CD4-positive, alpha-beta T cell treated with Interleukin-17A for 1 hour (primary cell): ENCODE data around the gene FKBP10.
A peak's percentile ranks its signal among the peaks of the same experiment; 100 is the strongest.

Experiments
- DNase-seq: peaks from one replicate; pipeline ENCODE4 v3.0.0-alpha.2; 2020

FKBP10 gene

DNA sequence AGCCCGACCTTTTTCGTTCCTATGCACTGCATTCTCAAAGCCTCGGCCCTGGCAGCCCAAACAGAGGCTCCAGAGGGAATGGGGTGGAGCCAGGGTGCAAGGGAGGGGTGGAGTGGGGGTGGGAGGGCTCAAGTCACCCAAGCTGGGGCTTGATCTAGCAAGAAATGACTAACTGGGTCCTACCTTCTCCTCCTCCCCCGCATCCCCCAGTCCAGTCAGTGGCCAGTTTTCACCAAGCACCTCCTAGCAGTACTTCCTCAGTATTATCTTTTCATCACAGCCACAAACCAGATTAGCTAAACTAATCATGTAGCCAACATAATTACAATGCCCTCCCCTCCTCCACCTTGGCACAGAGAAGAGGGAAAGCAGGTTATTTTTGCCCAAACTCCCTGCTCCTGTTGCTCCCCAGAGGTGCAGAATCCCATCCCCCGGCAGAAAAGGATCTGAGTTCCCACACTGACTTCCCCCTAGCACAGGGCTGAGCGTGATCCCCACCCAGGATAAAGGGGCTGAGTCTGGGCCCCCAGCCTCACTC lies 28.5 kb upstream of the FKBP10 start:
- DNase-seq = no peak

DNA sequence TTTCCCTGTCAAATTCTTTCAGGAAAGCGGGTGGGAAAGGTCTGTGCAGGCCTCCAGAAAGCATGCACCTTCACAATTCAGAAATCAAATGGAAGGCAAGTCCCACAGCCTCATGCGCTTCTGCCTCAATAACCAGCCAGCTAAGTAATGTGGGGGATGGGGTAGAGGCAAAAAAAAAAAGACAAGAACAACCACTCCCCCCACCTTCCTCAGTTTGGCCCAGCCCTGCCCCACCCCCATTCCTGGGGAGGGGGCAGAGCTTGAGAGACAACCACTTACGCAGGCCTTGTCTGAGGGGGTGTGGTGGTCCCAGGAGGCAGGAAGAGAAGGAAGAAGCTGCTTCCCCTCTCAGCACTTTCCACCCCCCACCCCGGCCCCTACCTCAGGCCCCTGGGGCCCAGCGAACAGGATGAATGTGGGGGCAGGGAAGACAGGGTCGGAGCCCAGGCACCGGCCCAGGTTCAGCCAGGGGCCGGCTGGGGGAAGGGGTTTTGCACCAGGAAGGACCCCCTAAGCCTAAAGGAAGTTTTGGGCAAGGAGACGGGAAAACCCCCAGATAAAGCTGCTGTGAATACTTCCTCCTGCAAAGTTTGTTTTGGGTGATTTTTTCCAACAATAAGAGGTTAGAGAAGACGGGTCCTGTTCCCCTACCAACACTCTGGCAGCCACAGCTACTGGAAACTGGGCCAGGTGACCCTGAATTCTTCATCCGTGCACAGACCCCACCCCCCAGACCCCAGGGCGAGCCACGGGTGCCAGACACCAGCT lies 27.5 kb upstream of the FKBP10 start:
- DNase-seq = no peak

DNA sequence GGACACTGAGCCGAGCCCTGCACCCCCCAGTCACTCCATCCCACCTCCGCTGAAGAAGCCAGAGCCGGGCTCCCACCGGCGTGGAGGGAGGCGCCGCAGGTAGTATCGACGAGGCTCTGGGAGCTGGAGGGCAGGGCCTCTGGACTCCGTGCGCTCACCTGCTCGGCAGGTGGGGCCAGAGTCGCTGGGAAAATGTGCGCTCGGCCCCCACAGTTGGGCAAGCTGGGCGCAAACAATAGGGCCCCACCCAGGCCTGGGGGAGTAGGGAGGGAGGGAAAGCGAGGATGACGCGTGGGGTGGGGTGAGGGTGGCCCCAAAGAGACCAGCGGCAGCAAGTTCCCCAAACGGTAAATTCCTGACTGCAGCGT lies 27.0 kb upstream of the FKBP10 start:
- DNase-seq = peak; percentile 8

DNA sequence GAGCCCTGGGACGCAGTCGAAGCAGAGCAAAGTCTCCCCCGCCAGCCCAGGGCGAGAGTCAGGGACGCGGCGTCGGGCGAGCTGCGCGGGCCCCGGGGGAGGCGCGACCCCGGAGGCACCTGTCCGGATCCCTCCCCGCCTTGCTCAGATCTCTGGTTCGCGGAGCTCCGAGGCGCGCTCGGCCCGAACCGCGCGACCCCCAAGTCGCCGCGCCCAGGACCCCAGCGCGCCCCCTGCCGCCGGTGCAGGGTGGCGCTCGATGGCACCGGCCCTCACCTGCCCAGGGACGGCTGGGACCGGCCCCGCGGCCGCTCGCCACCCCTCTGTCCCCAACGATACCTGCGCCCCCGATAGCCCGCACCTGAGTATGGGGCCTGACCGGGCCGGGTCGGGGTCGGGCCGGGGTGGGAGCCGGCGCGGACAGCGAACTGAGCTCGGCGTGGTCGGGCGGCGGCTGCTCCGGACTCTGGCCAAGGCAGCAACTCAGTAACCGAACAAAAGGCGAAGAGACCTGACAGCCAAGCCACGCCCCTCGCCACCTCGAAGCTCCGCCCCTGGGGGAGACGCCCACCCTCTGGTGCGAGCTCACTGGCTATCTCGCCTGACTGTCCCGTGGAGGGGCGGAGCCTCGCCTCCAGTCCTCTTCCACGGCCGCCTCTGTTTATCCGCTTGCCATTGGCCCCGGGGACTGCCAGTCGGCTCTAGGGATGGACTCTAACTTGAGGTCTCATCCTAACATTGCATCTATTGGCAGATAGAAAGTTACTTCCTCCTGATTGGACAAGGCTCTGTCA lies 26.4 kb upstream of the FKBP10 start, which contains the start of gene JUP:
Gene JUP, minus strand, starts transcription at position 485 of the 794 bp plus-strand sequence. CDS start 14,857 bp downstream, outside the sequence.
- peak; percentile 91 for DNase-seq

DNA sequence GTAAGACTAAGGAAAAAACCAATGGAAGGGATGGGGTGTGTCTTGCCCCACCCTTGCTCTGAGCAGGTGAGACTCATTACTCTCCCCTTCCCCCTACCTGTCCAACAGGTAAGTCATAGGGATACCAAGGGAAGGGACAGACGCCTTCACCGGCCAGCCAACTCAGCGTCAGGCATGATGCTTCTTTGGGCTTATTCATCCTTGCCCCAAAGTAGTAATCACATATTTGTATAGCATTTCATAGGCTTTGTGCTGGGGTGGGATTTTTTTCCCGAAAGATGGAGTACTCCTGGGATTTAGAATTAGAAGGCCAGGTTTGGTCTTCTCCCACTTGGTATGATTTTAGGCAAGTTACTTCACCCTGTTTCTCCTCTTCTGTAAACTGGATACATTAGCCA lies 25.8 kb upstream of the FKBP10 start:
- DNase-seq = no peak

DNA sequence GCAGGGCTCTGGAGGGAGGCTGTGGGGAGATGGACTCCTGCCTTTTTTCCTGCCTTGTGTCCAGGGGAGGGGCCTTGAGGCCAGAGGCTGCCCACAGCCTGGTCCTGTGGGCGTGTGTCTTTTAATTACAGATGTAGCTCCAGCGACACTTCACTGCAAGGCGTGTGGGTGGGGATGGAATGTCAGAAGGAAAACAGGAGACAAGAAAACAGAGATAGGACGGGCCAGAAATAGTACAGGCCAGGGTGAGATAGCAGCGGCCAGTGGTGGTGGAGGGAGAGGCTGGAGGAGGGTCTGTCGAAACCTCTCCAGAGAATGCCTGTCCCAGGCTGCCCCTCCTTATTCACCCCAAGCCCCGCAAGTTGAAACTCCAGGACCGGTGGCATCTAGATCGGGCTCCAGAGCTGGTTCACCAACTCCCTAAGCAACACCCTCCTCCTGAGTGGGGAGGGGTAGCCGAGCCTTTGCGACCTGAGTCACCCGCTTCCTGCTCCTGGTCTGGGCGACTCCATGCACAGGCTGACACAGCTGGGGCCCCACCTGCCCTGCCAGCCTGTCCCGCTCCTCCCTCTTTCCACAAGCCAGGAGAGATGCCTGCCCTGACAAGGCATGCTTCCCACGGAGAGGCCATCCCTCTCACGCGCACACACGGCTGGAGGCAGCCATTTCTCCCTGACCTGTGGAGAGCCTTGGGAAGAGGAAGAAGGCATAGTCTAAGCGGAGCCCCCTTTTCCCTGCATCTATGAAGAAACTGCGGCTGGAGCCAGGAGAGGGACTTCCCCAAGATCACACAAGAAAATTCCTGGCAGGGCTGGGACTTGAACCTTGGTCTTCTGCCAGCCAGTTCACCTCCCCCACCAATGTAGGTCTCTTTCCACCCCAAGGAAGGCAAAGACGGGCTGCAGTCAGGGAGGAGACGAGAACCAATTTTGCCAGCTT lies 19.7 kb upstream of the FKBP10 start:
- DNase-seq = no peak

DNA sequence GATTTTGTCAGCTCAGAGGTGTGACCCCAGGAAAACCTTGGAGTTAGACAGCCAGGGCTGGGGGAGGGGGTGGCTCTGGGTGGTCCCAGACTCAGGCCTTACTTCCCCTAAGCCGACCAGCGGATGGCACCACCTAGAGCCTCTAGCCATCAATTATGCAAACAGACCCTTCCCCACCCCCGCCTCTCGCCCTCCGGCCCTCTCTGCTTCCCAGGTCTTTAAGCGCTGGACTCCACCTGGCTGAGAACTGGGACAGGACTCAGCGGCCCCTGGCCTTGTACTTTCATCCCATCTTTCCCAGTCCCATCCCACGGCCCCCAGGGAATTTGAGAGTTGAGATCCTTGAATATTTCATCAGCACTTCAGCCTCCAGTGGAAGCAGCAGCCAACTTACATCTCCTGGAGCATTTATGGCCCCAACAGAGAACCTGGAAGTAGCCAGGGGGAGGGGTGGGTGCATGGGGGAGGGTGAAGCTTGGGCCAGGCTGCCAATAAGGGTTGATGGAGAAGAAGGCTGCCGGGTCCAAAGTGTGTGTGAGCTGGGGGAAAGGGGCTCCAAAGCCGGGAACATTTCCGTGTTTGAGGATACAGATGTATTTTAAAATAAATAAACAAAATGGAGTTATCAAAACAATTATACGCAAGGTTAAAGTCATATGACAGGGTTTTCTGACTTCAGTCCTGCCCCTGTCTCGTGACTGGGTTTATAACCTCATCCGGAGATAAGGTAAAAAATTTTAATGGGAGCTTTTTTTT lies 18.8 kb upstream of the FKBP10 start:
- DNase-seq = no peak

DNA sequence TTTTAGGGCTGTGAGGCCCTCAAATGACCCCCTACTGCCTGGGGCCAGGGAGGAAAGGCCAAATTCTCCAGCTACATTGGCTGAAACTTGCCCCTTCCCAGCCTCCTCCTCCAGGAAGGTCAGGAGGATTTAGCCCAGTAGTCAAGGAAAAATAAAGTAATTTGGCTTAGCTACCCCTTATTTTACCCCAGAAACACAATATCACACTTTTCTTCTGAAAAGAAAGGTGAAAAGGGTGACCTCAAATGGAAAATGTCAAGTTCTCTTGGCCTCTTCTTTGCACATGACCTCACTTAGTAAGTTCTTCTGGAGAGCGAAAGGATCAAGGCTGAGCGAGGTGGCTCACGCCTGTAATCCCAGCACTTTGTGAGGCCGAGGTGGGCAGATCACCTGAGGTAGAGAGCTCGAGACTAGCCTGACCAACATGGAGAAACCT lies 18.2 kb upstream of the FKBP10 start:
- no peak for DNase-seq

DNA sequence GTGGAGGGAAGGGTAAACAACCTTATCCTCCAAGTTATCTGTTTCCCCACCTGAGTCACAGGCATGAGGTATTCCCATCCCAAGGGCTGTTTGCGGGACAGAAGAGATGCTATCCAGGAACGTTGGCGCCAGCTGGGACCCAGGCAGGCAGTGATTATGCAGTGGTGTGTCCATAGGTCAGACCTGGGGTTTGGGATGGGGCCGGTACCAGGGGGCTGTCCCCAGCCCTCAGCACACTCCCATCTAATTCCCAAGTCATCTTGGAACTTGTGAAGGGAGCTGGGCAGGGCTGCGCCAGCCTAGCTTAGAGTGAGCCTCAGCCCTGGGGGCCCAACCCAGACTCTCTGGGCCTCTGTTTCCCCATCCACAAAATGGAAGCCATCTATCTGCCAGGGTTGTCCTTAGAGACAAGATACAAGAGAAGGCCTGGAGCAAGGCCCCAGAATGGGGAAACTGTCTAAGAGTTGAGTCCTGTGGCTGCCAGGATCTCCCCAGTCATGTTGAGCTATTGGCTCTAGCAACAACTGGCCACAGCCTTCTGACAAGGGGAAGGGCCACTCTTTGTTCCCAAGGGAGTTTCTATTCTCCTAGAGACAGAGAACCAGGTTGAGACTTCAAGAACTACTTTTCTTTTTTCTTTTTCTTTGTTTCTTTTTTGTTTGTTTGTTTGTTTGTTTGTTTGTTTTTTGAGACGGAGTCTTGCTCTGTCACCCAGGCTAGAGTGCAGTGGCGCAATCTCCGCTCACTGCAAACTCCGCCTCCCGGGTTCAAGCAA lies 16.5 kb upstream of the FKBP10 start:
- no peak for DNase-seq

DNA sequence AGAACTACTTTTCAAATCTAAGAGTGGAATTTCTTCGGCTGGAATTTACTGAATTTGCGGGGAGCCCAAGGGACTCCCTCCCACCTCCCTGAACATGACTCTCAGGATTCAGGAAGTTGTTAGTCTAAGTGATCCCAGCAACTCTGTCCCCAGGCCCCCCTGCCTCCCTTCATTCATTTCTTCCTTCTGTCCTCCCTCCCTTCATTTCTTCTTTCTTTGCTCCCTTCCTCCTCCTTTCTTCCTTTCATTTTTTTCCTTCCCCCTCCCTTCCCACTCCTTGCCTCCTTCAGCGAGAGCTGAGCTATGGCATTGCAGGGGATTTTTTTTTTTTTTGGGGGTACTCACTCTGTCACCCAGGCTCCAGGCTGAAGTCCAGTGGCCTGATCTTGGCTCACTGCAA lies 15.4 kb upstream of the FKBP10 start:
- DNase-seq = no peak

DNA sequence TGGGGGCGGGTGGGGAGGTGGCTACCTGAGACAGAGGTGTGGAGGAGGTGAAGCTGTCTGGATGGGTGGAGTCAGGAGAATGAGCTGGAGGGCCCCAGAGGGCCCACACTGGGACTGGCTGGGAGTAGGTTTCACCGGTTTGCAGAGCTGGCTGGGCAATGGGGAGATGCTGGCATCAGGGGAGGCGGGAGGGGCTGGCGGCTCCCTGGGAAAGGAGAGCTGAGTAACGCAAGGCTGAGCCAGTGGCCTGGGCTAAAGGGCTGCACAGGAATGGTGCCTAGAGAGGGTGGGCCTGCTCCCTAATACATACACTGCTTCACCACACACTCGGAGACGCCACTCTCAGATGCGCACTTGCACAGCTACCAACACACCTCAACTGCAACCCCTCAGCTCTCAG lies 13.4 kb upstream of the FKBP10 start:
- DNase-seq = no peak

DNA sequence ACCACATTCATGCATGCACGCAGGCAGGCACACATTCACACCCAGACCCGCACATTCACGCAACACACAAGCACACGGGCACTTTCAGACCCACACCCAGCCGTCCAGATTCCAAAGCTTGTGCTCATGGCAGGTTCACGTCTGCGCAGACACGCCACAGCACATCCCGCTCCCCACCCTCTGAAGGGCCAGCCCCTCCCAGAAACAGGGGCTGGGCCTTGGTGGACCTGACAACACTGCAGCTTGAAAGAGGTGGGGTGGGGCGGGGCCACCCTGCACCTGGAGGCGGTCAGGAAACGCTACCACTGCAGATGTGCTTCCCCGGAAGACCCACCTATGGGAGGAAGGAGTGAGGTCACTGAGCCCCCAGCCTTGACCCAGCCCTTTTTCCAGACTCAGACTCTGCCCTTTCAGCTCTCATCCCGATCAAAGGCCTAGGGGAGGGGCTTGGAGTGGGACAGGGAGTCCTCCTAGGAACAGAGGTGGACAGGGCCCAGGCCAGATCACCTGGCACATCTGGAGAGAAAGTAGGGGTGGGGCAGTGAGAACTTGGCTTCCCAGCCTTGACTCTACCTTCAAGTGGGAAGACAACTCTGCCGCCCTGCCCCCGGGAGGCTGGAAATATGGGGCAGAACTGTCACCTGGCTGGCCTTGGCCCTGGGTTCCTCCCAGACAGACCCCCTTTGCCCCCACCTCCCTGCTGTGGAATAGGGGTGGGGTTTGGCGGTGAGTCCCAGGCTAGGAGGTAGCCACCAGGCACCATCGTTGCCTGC lies 12.0 kb upstream of the FKBP10 start:
- peak; percentile 11 for DNase-seq

DNA sequence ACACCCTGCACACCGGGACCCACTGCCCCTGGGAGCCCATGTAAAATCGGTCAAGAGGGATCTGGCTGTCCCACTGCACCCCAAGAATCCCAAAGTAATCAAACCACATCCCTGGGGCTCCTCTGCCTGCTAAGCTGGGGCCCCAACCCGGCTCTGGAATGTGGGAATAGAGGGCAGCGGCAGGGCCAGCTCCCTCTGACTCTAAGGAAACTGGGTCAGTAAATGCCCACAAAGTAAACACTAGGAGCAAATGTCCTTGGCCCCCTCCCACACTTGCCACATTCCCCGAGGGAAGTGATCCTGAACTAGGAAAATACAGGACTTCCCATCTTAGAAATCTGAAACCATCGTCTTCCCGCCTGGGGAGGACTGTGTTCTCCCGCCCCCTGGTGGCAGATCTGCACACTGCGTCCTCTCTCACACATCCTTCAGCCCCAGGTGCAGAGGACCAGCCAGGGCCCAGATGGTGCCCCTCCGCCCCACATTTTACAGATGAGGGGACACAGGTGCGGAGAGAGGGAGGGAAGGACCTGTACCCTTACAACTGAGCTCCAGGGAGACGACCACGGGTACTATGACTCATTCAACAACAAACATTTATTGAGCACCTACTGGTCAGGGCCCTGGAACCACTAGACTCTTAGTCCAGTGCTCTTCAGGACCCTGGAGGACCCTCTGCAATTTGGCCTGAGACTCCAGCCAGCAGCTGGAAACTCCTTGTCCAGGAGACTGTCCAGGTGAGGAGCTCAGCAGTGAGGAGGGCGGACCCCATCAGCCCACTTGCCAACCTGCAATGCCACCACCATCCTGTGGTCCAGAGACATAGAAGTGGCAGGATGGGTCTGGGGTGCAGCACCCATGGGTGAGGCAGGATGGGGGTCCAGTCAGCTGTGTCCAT lies 11.2 kb upstream of the FKBP10 start:
- DNase-seq = peak; percentile 72

DNA sequence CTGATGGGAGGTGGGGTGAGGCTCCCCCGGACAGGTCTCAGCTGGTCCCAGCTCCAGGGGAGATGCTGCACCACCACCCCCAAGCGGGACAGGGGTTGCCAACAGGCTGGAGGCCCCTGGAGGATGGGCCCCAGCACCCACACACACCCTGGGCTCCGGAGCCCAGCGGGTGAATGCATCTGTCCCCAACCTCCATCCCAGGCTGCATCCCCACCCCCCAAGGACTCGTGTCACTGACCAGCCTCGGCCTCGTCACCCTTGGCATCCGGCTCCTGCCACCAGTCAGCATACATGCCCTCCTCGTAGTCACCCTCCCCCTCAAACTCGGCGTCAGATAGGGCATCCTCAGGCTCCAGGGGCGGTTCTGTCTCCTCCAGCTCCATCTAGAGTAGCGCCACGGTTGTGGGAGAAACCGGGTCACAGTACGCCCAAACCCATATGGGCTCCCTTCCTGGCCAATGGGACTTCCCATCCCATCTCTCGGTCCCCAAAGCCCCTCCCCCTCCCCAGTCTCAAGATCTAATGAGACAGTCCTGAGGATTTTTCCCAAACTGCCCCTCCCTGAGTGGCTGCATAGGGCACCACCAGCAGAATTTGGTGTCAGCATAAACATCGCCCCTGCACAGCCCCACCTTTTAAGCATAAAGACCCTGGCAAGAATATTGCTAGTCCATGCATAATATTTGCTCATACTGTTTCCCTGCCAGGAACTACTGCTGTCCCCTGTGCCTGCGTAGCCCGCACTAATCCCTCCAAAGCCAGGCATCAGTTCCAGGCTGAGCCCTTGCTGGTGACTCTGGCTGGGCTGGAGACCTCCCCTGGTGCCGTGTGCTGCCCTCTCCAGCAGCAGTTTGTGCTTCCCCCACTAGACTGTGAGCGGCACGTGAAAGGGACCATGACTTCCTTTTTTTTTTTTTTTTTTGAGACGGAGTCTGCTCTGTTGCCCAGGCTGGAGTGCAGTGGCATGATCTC lies 9.5 kb upstream of the FKBP10 start:
- no peak for DNase-seq

DNA sequence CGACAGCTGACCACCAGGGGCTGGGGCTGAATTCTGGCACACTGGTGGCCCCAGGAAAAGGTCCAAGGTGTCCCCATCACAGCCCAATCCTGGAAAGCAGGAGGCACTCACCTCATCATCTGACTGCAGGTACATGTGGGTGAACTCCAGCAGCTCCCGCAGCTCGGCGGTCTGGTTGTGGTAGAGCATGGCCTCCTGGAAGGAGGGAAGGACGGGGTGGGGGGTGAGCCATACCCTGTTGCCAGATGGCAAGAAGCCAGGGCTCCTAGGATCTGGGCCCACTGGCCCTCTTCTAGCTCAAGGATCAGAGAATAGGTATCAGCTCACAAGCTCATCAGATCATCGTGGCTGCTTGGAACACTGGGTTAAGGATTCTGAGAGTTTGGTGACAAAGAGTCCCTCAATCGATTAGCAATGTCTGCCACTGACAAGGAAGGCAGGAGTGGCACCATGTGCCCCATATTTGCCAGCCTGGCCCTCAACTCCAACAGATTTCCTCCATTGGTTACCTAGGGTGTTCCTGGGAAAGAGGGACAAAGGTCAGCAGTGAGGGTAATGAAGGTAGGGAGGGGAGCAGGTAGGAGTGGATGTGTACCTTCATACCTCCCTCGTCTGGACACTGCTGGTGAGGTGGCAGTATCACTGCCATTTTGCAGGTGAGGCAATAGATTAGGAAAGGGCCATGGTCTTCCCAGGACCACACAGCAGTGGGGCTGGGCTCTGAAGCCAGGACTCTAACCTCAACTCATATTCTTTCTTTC lies 5.9 kb upstream of the FKBP10 start:
- DNase-seq = no peak

DNA sequence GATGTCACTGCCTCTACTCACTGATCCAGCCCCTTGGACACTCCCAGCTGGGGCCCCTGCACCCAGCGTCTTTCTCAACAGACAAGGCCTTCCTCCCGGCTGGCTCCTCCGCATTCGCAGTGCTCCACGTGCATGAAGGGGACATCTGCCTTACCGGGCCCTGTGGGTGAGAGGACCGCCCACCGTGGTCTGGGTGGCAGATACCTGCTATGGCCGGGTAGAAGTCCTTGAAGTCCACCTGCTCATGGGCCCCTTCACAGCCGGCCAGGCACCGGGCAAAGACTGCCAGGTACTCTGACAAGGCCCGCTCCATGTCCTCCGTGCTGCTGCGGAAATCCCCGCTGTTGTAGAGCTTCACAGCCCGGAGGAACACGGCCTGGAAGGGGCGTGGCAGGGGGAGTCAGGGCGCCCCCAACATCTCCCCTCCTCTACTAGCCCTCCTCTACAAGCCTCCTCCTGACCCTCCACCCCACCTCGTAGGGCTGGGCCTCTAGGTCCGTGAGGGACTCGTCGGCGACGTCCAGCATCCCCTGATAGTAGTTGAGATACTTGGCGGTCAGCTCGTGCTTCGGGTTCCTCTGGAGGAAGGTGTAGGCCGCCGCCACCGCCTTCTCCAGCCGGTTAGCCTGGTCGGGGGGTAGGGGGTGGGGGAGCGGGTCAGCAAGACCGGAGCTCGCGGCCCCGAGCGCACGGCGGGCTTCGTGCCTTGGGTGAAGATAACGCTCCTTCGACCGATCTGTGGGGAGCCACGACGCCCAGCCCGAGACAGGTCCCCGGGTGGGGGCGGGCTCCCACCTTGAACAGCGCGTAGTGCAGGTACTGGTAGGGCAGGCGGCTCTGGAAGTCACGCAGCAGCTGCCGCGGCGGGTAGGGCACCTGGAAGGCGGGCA lies 1.9 kb upstream of the FKBP10 start:
- no peak for DNase-seq
